ENCODE results near the gene ATG16L2.
A peak's percentile ranks its signal among the peaks of the same experiment; 100 is the strongest.
"Not testable (repeated sequence)": the region's sequence is repeated elsewhere in the genome, so short reads cannot be mapped to it uniquely, and the experiment has no call there.

The ATG16L2 gene

GRCh38 chr11:72842653-72843330, 28.6 kb downstream of the ATG16L2 start:
- no peak for DNase-seq (ENCODE audit: low read depth in 2 of 2)

GRCh38 chr11:72844356-72844755, 30.1 kb downstream of the ATG16L2 start:
- DNase-seq (ENCODE audit: low read depth in 2 of 2) = no peak

DNA sequence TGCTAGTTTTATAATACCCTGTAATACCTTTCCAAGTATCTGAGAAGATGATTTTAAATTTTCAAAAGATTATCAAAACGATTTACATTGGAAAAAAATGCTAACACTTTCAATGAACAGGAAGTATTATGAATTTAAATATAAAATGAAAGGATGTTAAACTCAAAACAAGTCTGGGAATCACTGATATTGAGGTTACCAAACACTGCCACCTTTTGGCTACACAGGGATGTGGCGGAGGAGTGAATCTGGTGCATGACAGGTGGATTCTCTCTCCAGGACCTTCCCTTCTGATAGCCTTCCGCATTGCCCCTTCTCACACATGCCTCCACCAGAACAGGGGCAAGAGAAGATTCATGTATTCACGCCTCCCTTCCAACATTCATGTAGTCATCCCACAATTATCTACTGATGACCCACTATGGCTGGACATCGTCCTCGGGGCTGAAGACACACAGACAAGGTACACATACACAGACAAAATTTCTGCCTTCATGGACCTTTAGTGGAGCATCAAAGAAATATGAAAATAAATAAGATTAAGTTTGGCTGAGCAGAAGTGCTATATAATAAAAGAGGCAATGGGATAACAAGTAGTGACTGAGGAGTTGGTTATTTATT, 34.7 kb downstream of the ATG16L2 start:
- peak in 1 of 2 donors; percentile 15 for DNase-seq (ENCODE audit: low read depth in 2 of 2)

GRCh38 chr11:72850832-72851231, 36.6 kb downstream of the ATG16L2 start:
- DNase-seq (ENCODE audit: low read depth in 2 of 2) = no peak

GRCh38 chr11:72851726-72852125, 37.5 kb downstream of the ATG16L2 start:
- no peak for DNase-seq (ENCODE audit: low read depth in 2 of 2)

- DNase-seq (ENCODE audit: low read depth in 2 of 2) = no peak
Observed at GRCh38 chr11:72856065-72856464, 41.9 kb downstream of the ATG16L2 start.

DNA sequence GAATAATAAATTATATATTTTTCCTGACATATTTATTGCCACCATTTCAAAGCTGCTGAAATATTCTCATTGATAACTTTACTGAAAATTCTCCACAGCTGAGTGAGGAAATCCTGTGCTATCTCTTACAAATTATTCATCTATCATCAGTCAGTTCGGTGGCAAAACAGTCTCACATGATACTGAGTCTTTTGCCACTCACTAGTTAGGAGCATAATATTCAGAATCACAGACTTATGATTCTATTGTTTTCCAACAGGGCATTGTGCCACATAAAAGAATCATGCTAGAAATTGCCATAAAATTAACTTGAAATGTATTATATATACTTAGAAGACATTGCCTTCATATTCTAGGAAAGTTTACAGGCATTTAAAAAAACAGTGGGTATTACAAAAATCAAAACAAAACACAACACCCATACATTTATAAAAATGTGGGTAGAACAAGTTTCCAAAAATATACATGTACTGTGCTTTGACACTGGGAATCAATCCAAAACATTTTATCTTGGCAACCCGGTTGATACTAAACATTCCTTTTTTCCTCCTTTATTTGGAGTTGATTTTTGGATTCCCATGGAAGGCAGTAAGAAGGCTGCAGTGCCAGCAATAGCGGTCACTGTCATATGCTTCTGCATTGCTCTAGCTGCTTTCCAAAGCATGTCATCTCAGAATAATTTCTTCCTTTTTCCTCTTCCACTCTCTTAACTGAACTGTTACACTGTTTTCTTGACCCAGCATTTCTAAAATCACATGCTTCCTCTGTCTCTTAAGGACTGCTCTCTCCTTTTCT, 42.5 kb downstream of the ATG16L2 start:
- no peak for DNase-seq (ENCODE audit: low read depth in 2 of 2)

DNA sequence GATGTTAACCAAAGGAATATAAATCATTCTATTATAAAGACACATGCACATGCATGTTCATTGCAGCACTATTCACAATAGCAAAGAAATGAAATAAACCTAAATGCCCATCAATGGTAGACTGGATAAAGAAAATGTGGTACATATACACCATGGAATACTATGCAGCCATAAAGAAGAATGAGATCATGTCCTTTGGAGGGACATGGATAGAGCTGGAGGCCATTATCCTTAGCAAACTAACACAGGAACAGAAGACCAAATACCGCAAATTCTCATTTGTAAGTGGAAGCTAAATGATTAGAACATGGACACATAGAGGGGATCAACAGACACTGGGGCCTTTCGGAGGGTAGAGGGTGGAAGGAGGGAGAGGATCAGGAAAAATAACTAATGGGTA, 44.1 kb downstream of the ATG16L2 start:
- DNase-seq (ENCODE audit: low read depth in 2 of 2) = not testable (repeated sequence)

GRCh38 chr11:72859126-72859525, 44.9 kb downstream of the ATG16L2 start:
- DNase-seq (ENCODE audit: low read depth in 2 of 2) = no peak

GRCh38 chr11:72860010-72860409, 45.8 kb downstream of the ATG16L2 start:
- no peak for DNase-seq (ENCODE audit: low read depth in 2 of 2)

DNA sequence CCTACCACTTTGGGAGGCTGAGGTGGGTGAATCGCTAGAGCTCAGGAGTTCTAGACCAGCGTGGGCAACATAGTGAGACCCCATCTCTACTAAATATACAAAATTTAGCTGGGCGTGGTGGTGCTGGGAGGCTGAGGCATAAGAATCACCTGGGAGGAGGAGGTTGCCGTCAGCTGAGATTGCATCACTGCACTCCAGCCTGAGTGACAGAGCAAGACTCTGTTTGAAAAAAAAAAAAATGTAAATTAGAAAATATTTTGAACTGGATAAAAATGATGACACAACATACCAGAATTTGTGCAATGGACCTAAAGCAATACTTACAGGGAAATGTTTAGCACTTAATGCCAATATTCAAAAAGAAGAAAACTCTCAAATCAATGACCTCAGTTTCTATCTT, 46.4 kb downstream of the ATG16L2 start:
- DNase-seq (ENCODE audit: low read depth in 2 of 2) = no peak

DNA sequence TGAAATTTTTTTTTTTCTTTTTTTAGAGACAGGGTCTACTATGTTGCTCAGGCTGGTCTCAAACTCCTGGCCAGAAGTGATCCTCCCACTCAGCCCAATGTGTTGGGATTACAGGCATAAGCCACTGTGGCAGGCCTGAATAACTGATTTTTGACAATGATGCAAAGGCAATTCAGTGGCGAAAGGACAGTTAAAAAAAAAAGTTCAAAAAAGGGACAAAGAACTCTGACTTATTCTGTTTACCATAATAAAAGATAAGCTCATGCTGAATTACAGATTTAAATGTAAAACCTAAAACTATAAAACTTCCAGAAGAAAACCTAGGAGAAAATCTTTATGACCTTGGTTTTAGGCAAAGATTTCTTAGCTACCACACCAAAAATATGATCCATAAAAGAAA, 48.9 kb downstream of the ATG16L2 start:
- no peak for DNase-seq (ENCODE audit: low read depth in 2 of 2)

DNA sequence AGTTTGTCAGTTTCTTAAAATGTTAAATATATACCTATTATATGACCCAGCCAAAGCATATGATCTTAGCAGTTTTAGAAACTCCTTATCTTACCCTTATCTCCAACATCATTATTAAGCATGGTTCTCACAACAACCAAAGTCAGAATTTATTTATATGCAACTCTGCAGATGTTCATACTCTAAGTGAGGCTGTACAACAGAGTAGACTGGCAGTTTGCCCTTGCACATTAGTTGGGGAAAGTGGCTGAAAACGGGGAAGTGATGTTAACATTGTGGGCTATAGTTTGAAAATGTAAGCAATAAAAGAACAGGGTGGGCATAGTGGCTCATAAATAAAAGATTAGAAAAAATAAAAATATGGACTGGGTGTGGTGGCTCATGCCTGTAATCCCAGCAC, 49.7 kb downstream of the ATG16L2 start:
- no peak for DNase-seq (ENCODE audit: low read depth in 2 of 2)

- no peak for DNase-seq (ENCODE audit: low read depth in 2 of 2)
Observed at GRCh38 chr11:72864702-72865655, 50.8 kb downstream of the ATG16L2 start.

- no peak for DNase-seq (ENCODE audit: low read depth in 2 of 2)
Observed at GRCh38 chr11:72867970-72868369, 53.8 kb downstream of the ATG16L2 start.

- no peak for DNase-seq (ENCODE audit: low read depth in 2 of 2)
Observed at GRCh38 chr11:72869831-72870230, 55.6 kb downstream of the ATG16L2 start.

- DNase-seq (ENCODE audit: low read depth in 2 of 2) = no peak
Observed at GRCh38 chr11:72871119-72871518, 56.9 kb downstream of the ATG16L2 start.

- no peak for DNase-seq (ENCODE audit: low read depth in 2 of 2)
Observed at GRCh38 chr11:72872012-72872411, 57.8 kb downstream of the ATG16L2 start.

DNA sequence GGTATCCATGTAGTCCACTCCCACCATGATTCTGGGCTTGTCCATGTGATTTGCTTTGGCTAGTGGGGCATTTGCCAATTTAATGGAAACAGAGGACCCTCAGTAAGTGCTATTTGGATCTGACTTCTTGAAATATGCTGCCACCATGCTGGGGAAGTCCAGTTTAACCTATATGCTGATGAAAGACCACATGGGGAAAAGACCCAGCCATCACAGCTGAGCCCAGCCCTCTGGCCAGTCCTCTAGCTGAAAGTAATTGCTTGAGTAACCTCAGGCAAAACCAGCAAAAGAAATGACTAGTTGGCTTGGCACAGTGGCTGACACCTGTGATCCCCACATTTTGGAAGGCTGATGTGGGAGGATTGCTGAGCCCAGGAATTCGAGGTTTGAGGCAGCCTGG, 61.5 kb downstream of the ATG16L2 start:
- no peak for DNase-seq (ENCODE audit: low read depth in 2 of 2)

- no peak for DNase-seq (ENCODE audit: low read depth in 2 of 2)
Observed at GRCh38 chr11:72876147-72876546, 61.9 kb downstream of the ATG16L2 start.
